ENCODE results near the gene ARHGAP42.

DNA sequence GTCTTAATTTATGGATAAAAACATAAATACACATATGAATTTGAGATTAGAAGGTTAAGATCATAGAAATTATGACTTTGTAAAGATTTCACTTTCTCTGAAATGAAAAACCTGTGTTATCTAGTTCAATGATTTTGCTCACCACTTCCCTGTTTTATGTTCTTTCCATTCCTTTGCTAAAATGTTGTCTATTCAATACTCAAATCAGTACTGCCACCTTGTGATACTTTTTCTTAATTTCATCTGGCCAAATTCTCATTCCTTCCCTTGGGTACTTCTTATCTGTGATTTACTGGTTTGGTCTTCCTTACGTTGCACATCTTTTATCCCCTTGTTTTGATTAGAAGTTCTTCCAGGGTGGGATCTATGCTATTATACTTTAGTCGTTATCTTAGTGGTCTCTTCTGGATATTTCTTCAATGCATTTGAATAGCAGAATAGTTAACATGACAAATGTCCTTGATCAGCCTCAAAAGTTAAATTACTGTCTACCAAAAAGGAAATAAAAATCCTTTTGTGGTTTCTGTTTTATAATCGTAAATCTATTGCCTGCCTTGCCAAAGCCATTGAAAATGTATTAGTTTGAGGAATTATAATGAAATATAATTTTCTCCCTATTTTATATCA, 245.5 kb downstream of the ARHGAP42 start:
- TF ChIP-seq EZH2 (IDR thresholded peaks at IDR 0.05; ENCODE audit: borderline replicate concordance, low read depth, low read length, severe bottlenecking): no peak
- TF ChIP-seq, protein P1, sequence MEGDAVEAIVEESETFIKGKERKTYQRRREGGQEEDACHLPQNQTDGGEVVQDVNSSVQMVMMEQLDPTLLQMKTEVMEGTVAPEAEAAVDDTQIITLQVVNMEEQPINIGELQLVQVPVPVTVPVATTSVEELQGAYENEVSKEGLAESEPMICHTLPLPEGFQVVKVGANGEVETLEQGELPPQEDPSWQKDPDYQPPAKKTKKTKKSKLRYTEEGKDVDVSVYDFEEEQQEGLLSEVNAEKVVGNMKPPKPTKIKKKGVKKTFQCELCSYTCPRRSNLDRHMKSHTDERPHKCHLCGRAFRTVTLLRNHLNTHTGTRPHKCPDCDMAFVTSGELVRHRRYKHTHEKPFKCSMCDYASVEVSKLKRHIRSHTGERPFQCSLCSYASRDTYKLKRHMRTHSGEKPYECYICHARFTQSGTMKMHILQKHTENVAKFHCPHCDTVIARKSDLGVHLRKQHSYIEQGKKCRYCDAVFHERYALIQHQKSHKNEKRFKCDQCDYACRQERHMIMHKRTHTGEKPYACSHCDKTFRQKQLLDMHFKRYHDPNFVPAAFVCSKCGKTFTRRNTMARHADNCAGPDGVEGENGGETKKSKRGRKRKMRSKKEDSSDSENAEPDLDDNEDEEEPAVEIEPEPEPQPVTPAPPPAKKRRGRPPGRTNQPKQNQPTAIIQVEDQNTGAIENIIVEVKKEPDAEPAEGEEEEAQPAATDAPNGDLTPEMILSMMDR (IDR thresholded peaks at IDR 0.05; ENCODE audit: borderline replicate concordance, extremely low read depth, low read length, poor library complexity, severe bottlenecking): peak; percentile 55

All from DND-41 (cell line).